ENCODE measurements around the gene DPPA5. TPM values are rescaled to one million over a fixed set of nuclear protein-coding genes. Genes with fewer than 3 reads are reported as not detected.

Gene DPPA5
- polyA plus RNA-seq, 1 donor (not counting 4 experiments of a cell fraction or from before 2014, with no cell fraction given) = not detected

GRCh38 chr6:73362869-73363536 lies 8.9 kb upstream of the DPPA5 start:
- no peak for DNase-seq (ENCODE audit: low read depth, low spot score)
- H3K4me2 ChIP-seq (ENCODE audit: control insufficient read depth, extremely low read depth, insufficient read depth, low read depth, low read length) = no peak overlapping the region
- no peak overlapping the region for H3K4me3 ChIP-seq (ENCODE audit: control insufficient read depth in 2 of 3, extremely low read depth in 1 of 3, insufficient read depth in 2 of 3, low read depth in 1 of 3, low read length in 3 of 3)
- dilution Hi-C loops (cut with MboI; ENCODE audit: extremely low pct_ligation_motif_present, low sequenced_read_pairs) = no loop called here
- no peaks in the 10 kb centered on the region for H3K9me1 ChIP-seq (ENCODE audit: control insufficient read depth, extremely low read depth, insufficient read depth, low read length)
- no peaks in the 10 kb centered on the region for H4K20me1 ChIP-seq (ENCODE audit: control insufficient read depth, extremely low read depth, insufficient read depth, low read length)
- no peak overlapping the region for H2AFZ ChIP-seq (ENCODE audit: control insufficient read depth, low read length)
- no peaks in the 10 kb centered on the region for H3K79me2 ChIP-seq (ENCODE audit: control insufficient read depth, insufficient read depth, low read length)
- no peaks in the 10 kb centered on the region for H3K9me3 ChIP-seq (ENCODE audit: control insufficient read depth, low read depth, low read length)
- no peak for FAIRE-seq
- H3K27ac ChIP-seq (ENCODE audit: control insufficient read depth, insufficient read depth, low read length) = no peak overlapping the region
- no peaks in the 10 kb centered on the region for H3K4me1 ChIP-seq (ENCODE audit: control insufficient read depth, extremely low read depth, insufficient read depth, low read length)
- H3K27me3 ChIP-seq (ENCODE audit: control insufficient read depth, extremely low read depth, insufficient read depth, low read length) = no peaks in the 10 kb centered on the region
- no peak overlapping the region for H3K9ac ChIP-seq (ENCODE audit: control insufficient read depth, extremely low read depth, insufficient read depth, low read length)
- TF ChIP-seq CTCF (optimal IDR thresholded peaks at IDR 0.05 in 1 of 3, IDR thresholded peaks at IDR 0.05 in 1 of 3, conservative IDR thresholded peaks at IDR 0.05 in 1 of 3; ENCODE audit: extremely low read depth in 1 of 3, insufficient read depth in 2 of 3, low read length in 3 of 3) (no peak), EZH2 (IDR thresholded peaks at IDR 0.05; ENCODE audit: low read length) (no peak)
- H3K36me3 ChIP-seq (ENCODE audit: control insufficient read depth in 2 of 2, extremely low read depth in 1 of 2, insufficient read depth in 2 of 2, low read length in 2 of 2) = no peaks in the 10 kb centered on the region

- H3K9me1 ChIP-seq (ENCODE audit: control insufficient read depth, extremely low read depth, insufficient read depth, low read length) = no peaks in the 10 kb centered on the region
- H3K27ac ChIP-seq (ENCODE audit: control insufficient read depth, insufficient read depth, low read length) = no peak within 1 kb of the TSS
- H3K9ac ChIP-seq (ENCODE audit: control insufficient read depth, extremely low read depth, insufficient read depth, low read length) = no peak within 1 kb of the TSS
- no peaks in the 10 kb centered on the region for H4K20me1 ChIP-seq (ENCODE audit: control insufficient read depth, extremely low read depth, insufficient read depth, low read length)
- no peak for TF ChIP-seq CTCF (optimal IDR thresholded peaks at IDR 0.05 in 1 of 3, IDR thresholded peaks at IDR 0.05 in 1 of 3, conservative IDR thresholded peaks at IDR 0.05 in 1 of 3; ENCODE audit: extremely low read depth in 1 of 3, insufficient read depth in 2 of 3, low read length in 3 of 3)
- no peak within 1 kb of the TSS for H3K4me2 ChIP-seq (ENCODE audit: control insufficient read depth, extremely low read depth, insufficient read depth, low read depth, low read length)
- H3K27me3 ChIP-seq (ENCODE audit: control insufficient read depth, extremely low read depth, insufficient read depth, low read length) = no peaks in the 10 kb centered on the region
- H3K4me1 ChIP-seq (ENCODE audit: control insufficient read depth, extremely low read depth, insufficient read depth, low read length) = no peaks in the 10 kb centered on the region
- H3K9me3 ChIP-seq (ENCODE audit: control insufficient read depth, low read depth, low read length) = no peaks in the 10 kb centered on the region
- dilution Hi-C loops (cut with MboI; ENCODE audit: extremely low pct_ligation_motif_present, low sequenced_read_pairs) = no loop called here
- no peak for DNase-seq (ENCODE audit: low read depth, low spot score)
- no peaks in the 10 kb centered on the region for H3K79me2 ChIP-seq (ENCODE audit: control insufficient read depth, insufficient read depth, low read length)
- H2AFZ ChIP-seq (ENCODE audit: control insufficient read depth, low read length) = no peak within 1 kb of the TSS
- no peak within 1 kb of the TSS for H3K4me3 ChIP-seq (ENCODE audit: control insufficient read depth in 2 of 3, extremely low read depth in 1 of 3, insufficient read depth in 2 of 3, low read depth in 1 of 3, low read length in 3 of 3)
- H3K36me3 ChIP-seq (ENCODE audit: control insufficient read depth in 2 of 2, extremely low read depth in 1 of 2, insufficient read depth in 2 of 2, low read length in 2 of 2) = no peaks in the 10 kb centered on the region
- FAIRE-seq = no peak
Measured at GRCh38 chr6:73362358-73362757, 8.3 kb upstream of the DPPA5 start, which contains the start of gene KHDC3L. Gene KHDC3L, plus strand, starts transcription at chr6:73362658. Its CDS starts 72 bp downstream, at chr6:73362730.

Measured in keratinocyte (primary cell).